Lower leg skin (tissue), 3 donors: ENCODE measurements around the gene PSMG2.

Experiments
- POLR2A ChIP-seq, 2 donors: fragments of 450-650 bp; IDR thresholded peaks; one replicate each; pipeline ENCODE4 v1.6.1; 2016 to 2017; ENCODE audit warnings: antibody characterized with exemption in 2 of 2, mild to moderate bottlenecking in 1 of 2, moderate library complexity in 1 of 2
- TF ChIP-seq, protein P1 (sequence below), 3 donors: fragments of 450-650 bp; IDR thresholded peaks; one replicate each; pipeline ENCODE4 v1.5.1; 2016; ENCODE audit warnings: antibody characterized with exemption in 3 of 3, mild to moderate bottlenecking in 3 of 3, moderate library complexity in 2 of 3

DNA sequence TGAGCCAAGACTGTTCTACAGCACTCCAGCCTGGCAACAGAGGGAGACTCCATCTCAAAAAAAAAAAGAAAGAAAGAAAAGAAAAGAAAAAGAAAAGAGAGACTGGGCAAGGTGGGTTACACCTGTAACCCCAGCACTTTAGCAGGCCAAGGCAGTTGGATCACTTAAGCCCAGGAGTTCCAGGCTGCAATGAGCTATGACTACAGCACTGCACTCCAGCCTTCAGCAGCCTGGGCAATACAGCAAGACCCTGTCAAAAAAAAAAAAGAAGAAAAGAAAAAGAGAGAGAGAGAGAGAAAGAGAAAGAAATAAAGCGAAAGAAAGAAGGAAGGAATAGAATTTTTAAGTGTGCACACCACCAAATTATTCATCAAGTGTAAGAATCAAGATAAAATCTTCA, 47.9 kb upstream of the PSMG2 start:
- TF ChIP-seq, protein P1, sequence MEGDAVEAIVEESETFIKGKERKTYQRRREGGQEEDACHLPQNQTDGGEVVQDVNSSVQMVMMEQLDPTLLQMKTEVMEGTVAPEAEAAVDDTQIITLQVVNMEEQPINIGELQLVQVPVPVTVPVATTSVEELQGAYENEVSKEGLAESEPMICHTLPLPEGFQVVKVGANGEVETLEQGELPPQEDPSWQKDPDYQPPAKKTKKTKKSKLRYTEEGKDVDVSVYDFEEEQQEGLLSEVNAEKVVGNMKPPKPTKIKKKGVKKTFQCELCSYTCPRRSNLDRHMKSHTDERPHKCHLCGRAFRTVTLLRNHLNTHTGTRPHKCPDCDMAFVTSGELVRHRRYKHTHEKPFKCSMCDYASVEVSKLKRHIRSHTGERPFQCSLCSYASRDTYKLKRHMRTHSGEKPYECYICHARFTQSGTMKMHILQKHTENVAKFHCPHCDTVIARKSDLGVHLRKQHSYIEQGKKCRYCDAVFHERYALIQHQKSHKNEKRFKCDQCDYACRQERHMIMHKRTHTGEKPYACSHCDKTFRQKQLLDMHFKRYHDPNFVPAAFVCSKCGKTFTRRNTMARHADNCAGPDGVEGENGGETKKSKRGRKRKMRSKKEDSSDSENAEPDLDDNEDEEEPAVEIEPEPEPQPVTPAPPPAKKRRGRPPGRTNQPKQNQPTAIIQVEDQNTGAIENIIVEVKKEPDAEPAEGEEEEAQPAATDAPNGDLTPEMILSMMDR (IDR thresholded peaks at IDR 0.05) = no peak
- no peak for TF ChIP-seq POLR2A (IDR thresholded peaks at IDR 0.05)
